ENCODE measurements around the gene SERPINA4. TPM values are rescaled to one million over a fixed set of nuclear protein-coding genes. Genes with fewer than 3 reads are reported as not detected.
A peak's percentile ranks its signal among the peaks of the same experiment; 100 is the strongest.

The SERPINA4 gene
- total and polyA plus RNA-seq, 2 of the 13 experiments (the other 11 are each of a cell fraction or from before 2014, with no cell fraction given), result 39.1 to 57.8 TPM

- TF ChIP-seq ZNF512 (CRISPR knock-in tag; IDR thresholded peaks at IDR 0.05) (peak; percentile 71; the same call in 1 of the 2 replicates), ZNF205 (CRISPR knock-in tag; IDR thresholded peaks at IDR 0.05) (peak; percentile 44; the same call in 1 of the 2 replicates), ZSCAN9 (CRISPR knock-in tag; IDR thresholded peaks at IDR 0.05; ENCODE audit: borderline replicate concordance) (peak; percentile 14; the same call in 1 of the 2 replicates), NFE2 (CRISPR knock-in tag; IDR thresholded peaks at IDR 0.05) (no peak), ZBTB7A (CRISPR knock-in tag; IDR thresholded peaks at IDR 0.05) (0 out of 2 replicates have a peak, but pooled peaks have one; percentile 37), FOXC1 (CRISPR knock-in tag; IDR thresholded peaks at IDR 0.05; ENCODE audit: borderline replicate concordance) (0 out of 2 replicates have a peak, but pooled peaks have one; percentile 71), ZNF605 (CRISPR knock-in tag; IDR thresholded peaks at IDR 0.05) (no peak), ZMYM2 (CRISPR knock-in tag; IDR thresholded peaks at IDR 0.05) (no peak), CBX5 (CRISPR knock-in tag; IDR thresholded peaks at IDR 0.05; ENCODE audit: borderline replicate concordance) (no peak), NR3C1 (CRISPR knock-in tag; IDR thresholded peaks at IDR 0.05) (no peak), ZNF432 (CRISPR knock-in tag; IDR thresholded peaks at IDR 0.05; ENCODE audit: borderline replicate concordance) (no peak), SOX6 (IDR thresholded peaks at IDR 0.05) (no peak), SOX6 (CRISPR knock-in tag; IDR thresholded peaks at IDR 0.05) (no peak), ZNF136 (CRISPR knock-in tag; IDR thresholded peaks at IDR 0.05; ENCODE audit: low read depth) (no peak), HDAC6 (IDR thresholded peaks at IDR 0.05; ENCODE audit: low read depth, low read length) (no peak), HMGXB4 (CRISPR knock-in tag; IDR thresholded peaks at IDR 0.05; ENCODE audit: borderline replicate concordance in 1 of 2, low read depth in 1 of 2) (peak in 1 of 2 experiments; percentile 20; a peak in 1 of 4 replicates), HDAC1 (CRISPR knock-in tag; IDR thresholded peaks at IDR 0.05) (no peak; the same call in 1 of the 2 replicates), HOXA9 (CRISPR knock-in tag; IDR thresholded peaks at IDR 0.05; ENCODE audit: borderline replicate concordance) (0 out of 2 replicates have a peak, but pooled peaks have one; percentile 42), NFKBIZ (CRISPR knock-in tag; IDR thresholded peaks at IDR 0.05) (0 out of 2 replicates have a peak, but pooled peaks have one; percentile 7)
- TF ChIP-seq, protein P1, sequence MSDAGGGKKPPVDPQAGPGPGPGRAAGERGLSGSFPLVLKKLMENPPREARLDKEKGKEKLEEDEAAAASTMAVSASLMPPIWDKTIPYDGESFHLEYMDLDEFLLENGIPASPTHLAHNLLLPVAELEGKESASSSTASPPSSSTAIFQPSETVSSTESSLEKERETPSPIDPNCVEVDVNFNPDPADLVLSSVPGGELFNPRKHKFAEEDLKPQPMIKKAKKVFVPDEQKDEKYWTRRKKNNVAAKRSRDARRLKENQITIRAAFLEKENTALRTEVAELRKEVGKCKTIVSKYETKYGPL (CRISPR knock-in tag; IDR thresholded peaks at IDR 0.05), result 0 out of 2 replicates have a peak, but pooled peaks have one; percentile 4
- TF ChIP-seq, protein P2, sequence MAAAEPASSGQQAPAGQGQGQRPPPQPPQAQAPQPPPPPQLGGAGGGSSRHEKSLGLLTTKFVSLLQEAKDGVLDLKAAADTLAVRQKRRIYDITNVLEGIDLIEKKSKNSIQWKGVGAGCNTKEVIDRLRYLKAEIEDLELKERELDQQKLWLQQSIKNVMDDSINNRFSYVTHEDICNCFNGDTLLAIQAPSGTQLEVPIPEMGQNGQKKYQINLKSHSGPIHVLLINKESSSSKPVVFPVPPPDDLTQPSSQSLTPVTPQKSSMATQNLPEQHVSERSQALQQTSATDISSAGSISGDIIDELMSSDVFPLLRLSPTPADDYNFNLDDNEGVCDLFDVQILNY (CRISPR knock-in tag; conservative IDR thresholded peaks at IDR 0.05), result no peak
- TF ChIP-seq, protein P3, sequence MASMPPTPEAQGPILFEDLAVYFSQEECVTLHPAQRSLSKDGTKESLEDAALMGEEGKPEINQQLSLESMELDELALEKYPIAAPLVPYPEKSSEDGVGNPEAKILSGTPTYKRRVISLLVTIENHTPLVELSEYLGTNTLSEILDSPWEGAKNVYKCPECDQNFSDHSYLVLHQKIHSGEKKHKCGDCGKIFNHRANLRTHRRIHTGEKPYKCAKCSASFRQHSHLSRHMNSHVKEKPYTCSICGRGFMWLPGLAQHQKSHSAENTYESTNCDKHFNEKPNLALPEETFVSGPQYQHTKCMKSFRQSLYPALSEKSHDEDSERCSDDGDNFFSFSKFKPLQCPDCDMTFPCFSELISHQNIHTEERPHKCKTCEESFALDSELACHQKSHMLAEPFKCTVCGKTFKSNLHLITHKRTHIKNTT (CRISPR knock-in tag; IDR thresholded peaks at IDR 0.05), result no peak
These were observed 51.6 kb downstream of the SERPINA4 start (continued) for GRCh38 chr14:94612580-94613554.

Data from HepG2 (cell line).